A673 (cell line): ENCODE data around the gene ST6GALNAC4.

Experiments
- EZH2 ChIP-seq: fragments of 200-600 bp; sonication (generic); IDR thresholded peaks from 2 replicates; pipeline ENCODE4 v1.6.1; 2017; ENCODE audit warnings: borderline replicate concordance, low read depth, mild to moderate bottlenecking, mixed read lengths, antibody characterized with exemption, low read length; ENCODE audit not compliant: poor library complexity, severe bottlenecking
- TF ChIP-seq, protein P1 (sequence below): fragments of 300-800, 200-600 bp; sonication (generic); conservative IDR thresholded peaks from 2 replicates; pipeline ENCODE4 v1.5.1; 2017; ENCODE audit warnings: low read depth, mild to moderate bottlenecking, antibody characterized with exemption, low read length, moderate library complexity, mixed read lengths

DNA sequence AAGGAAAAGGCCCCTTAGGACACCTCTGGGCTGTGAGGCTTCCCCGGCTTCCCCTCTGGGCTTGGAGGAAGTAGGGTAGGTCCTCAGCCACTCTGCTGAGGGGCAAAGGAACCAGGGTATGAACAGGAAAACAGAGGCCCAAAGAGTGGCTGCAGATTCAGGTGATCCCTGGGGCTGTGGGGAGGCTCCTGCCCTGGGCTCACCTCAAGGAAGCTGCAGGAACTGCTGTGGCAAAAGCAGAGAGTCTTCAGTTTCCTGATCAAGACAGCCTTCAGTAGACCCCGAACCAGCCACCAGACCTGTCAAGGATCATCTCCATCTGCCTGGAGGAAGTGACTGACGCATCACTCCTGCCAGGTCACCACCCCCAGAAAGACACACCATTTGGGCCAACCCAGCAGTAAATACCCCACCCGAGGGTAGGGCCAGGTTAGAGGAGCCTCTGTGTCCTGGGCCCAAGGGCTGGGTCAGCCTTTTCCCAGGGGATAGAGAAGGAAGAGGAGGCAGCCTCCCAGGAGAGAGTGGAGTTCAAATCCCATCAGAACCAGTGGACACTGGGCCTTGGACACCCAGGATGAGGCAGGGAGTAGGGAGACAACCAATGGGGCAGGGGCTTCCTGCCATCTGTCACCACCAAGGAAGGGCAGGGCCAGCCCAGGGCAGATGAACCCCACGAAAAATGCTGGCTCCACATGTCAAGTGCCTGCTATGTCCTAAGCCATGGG, 11.7 kb downstream of the ST6GALNAC4 start:
- TF ChIP-seq, protein P1, sequence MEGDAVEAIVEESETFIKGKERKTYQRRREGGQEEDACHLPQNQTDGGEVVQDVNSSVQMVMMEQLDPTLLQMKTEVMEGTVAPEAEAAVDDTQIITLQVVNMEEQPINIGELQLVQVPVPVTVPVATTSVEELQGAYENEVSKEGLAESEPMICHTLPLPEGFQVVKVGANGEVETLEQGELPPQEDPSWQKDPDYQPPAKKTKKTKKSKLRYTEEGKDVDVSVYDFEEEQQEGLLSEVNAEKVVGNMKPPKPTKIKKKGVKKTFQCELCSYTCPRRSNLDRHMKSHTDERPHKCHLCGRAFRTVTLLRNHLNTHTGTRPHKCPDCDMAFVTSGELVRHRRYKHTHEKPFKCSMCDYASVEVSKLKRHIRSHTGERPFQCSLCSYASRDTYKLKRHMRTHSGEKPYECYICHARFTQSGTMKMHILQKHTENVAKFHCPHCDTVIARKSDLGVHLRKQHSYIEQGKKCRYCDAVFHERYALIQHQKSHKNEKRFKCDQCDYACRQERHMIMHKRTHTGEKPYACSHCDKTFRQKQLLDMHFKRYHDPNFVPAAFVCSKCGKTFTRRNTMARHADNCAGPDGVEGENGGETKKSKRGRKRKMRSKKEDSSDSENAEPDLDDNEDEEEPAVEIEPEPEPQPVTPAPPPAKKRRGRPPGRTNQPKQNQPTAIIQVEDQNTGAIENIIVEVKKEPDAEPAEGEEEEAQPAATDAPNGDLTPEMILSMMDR, result no peak
- no peak for TF ChIP-seq EZH2
